Gastroesophageal sphincter (tissue), 4 donors: Measurements from ENCODE around the gene NDUFS1. TPM values are rescaled to one million over a fixed set of nuclear protein-coding genes. Genes with fewer than 3 reads are reported as not detected.
A peak's percentile ranks its signal among the peaks of the same experiment; 100 is the strongest.
"Not testable (repeated sequence)": the region's sequence is repeated elsewhere in the genome, so short reads cannot be mapped to it uniquely, and the experiment has no call there.

ENCODE experiments used
- ATAC-seq: fragments of 150-250 bp; one replicate; pipeline ENCODE4 v1.9.1; 2016; ENCODE audit warnings: mild to moderate bottlenecking, moderate library complexity
- H3K27ac ChIP-seq, 4 donors: fragments of 200-600 bp; sonication (generic) in 3 of 4; 1 replicate in 3 of 4; 2 replicates in 1 of 4; pipeline ENCODE4 v1.5.1; 2016 to 2019
- H3K27me3 ChIP-seq: fragments of 200-600 bp; sonication (generic); one replicate; pipeline ENCODE4 v1.5.1; 2019
- H3K36me3 ChIP-seq, 2 donors: fragments of 200-600 bp; sonication (generic); one replicate each; pipeline ENCODE4 v1.5.1; 2019; ENCODE audit warnings: control low read depth in 1 of 2
- H3K4me1 ChIP-seq, 3 donors: fragments of 200-600 bp; sonication (generic); 1 replicate in 2 of 3; 2 replicates in 1 of 3; pipeline ENCODE4 v1.5.1; 2016 to 2019; ENCODE audit warnings: control low read depth in 2 of 3
- H3K4me3 ChIP-seq, 2 donors: fragments of 200-600 bp; sonication (generic); one replicate each; pipeline ENCODE4 v1.5.1; 2019; ENCODE audit warnings: mild to moderate bottlenecking in 1 of 2, moderate library complexity in 1 of 2
- H3K9me3 ChIP-seq, 3 donors: fragments of 200-600 bp; sonication (generic); one replicate each; pipeline ENCODE4 v1.5.1; 2017 to 2019; ENCODE audit warnings: control low read depth in 2 of 3
- CTCF ChIP-seq, 4 experiments: fragments of 200-600 bp in 2 of 4; fragments of 450-650 bp in 2 of 4; sonication (generic) in 1 of 4; IDR thresholded peaks; one replicate each; pipeline ENCODE4 v1.5.1; 2017 to 2019; ENCODE audit warnings: antibody characterized with exemption in 4 of 4, mild to moderate bottlenecking in 2 of 4, moderate library complexity in 2 of 4
- EP300 ChIP-seq: sonication (generic); formaldehyde crosslinking; IDR thresholded peaks from one replicate; pipeline ENCODE4 v1.6.1; 2017; ENCODE audit warnings: antibody characterized with exemption, mild to moderate bottlenecking
- POLR2A ChIP-seq, 2 donors: fragments of 450-650 bp; IDR thresholded peaks; one replicate each; pipeline ENCODE4 v1.6.1; 2017; ENCODE audit warnings: antibody characterized with exemption in 2 of 2, mild to moderate bottlenecking in 2 of 2, moderate library complexity in 1 of 2
- POLR2AphosphoS5 ChIP-seq: sonication (generic); formaldehyde crosslinking; IDR thresholded peaks from one replicate; pipeline ENCODE4 v1.6.1; 2017; ENCODE audit warnings: antibody characterized with exemption
- WGBS, 2 donors: methylation state at CpG; one replicate each; pipeline ENCODE4 v1.1.5; 2018; ENCODE audit warnings: low coverage in 1 of 2; 5-methylcytosine and 5-hydroxymethylcytosine counted together
- total RNA-seq, 4 donors: library from RNA; depleted of rRNA; stranded (reverse); fragments of >200 nt; gene quantifications; one replicate each; pipeline ENCODE4 v1.1.0, GENCODE V29; 2016

NDUFS1 gene
- total RNA-seq, 4 donors from 2014 or later, result 101 to 165 (median 123) TPM

DNA sequence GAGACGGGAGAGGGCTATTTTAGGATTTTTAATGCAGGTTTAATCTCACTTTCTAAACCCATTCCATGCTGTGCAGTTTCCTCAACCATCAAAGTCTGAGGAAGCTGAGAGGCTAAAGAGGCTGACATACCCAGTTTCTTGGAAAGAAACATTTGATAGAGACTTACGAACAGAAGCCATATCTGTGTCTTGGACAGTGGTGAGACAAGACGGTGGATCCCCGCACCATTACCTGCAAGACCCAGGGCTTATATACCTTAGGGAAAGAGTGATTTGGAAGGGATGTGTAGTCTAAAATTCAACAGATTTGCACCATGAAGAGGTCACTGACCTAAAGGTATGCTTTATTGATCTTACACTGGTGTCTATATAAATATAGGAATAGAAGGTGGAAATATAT is 13.9 kb upstream of the NDUFS1 start:
- H3K4me3 ChIP-seq, result no peak overlapping the region
- H3K9me3 ChIP-seq, result no peaks in the 10 kb centered on the region
- no peaks in the 10 kb centered on the region for H3K4me1 ChIP-seq
- ATAC-seq, result no peak
- no peaks in the 10 kb centered on the region for H3K27me3 ChIP-seq
- WGBS, 2 donors, result 70 to 90% methylated on average over 3 to 4 of the region's 4 CpGs
- TF ChIP-seq POLR2AphosphoS5, result no peak
- TF ChIP-seq POLR2A (IDR thresholded peaks at IDR 0.05), result no peak
- TF ChIP-seq CTCF (IDR thresholded peaks at IDR 0.05), result no peak
- no peak for TF ChIP-seq EP300
- H3K36me3 ChIP-seq, result peaks cover 0 to 5% of the 10 kb centered on the region in 2 donors
- no peak overlapping the region for H3K27ac ChIP-seq

- H3K36me3 ChIP-seq, result peaks cover 0 to 11% of the 10 kb centered on the region in 2 donors
- H3K9me3 ChIP-seq, H3K4me3 ChIP-seq, H3K4me1 ChIP-seq, H3K27me3 ChIP-seq, H3K27ac ChIP-seq, ATAC-seq: not testable (repeated sequence)
- no CpG with 5 or more reads among the region's 52 CpGs for whole genome bisulfite sequencing, 2 donors
Measured at GRCh38 chr2:206171624-206172397, 12.6 kb upstream of the NDUFS1 start.

DNA sequence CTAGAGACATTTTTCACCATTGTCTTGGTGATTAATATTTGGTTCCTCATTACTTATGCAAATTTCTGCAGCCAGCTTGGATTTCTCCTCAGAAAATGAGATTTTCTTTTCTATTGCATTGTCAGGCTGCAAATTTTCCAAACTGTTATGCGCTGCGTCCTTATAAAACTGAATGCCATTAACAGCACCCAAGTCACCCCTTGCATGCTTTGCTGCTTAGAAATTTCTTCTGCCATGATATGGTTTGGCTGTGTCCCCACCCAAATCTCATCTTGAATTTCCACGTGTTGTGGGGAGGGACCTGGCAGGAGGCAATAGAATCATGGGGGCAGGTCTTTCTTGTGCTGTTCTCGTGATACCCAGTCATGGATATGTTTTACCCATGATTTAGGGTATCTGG is 9.0 kb upstream of the NDUFS1 start:
- 97 to 100% methylated on average over 1 to 4 of the region's 4 CpGs for WGBS, 2 donors
- not testable (repeated sequence) for ATAC-seq

DNA sequence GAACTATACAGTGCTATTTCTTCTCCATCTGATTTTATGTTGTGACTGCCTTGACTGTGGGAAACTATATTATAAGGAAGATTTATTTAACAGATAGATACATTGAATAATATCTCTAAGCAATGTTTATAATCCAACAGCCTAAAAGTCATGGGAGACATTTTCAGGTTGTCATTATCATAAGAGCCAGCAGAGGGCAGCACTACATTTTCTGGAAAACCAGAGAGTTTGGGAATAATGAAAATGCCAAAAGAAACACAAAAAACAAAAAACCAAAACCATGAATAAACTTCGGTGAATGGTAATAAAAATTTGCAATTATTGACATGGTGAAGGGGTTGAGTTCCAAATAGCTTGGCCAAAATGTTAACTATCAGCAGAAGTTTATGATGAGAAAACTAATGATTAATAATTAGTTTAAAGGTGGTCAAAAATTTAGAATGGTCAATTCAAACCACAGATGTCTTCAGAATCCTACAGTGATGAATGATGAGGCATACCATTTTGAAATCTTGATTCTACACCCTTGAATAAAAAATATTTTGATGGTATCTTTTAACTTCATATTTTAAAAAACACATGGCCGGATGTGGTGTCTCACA is 5.1 kb upstream of the NDUFS1 start:
- no peak overlapping the region for H3K4me3 ChIP-seq
- H3K27ac ChIP-seq, result no peak overlapping the region
- peaks cover 2 to 21% (median 9%) of the 10 kb centered on the region in 3 donors for H3K4me1 ChIP-seq
- H3K9me3 ChIP-seq, result no peaks in the 10 kb centered on the region
- WGBS, 2 donors, result 17 to 57% methylated on average over 1 to 2 of the region's 2 CpGs
- no peak for ATAC-seq
- no peaks in the 10 kb centered on the region for H3K27me3 ChIP-seq
- TF ChIP-seq CTCF (IDR thresholded peaks at IDR 0.05) (peak; percentile 71 to 75 (median 74)), POLR2AphosphoS5 (no peak)
- peaks cover 0 to 47% of the 10 kb centered on the region in 2 donors for H3K36me3 ChIP-seq

More for the DNA sequence above, 9.0 kb upstream of the NDUFS1 start:
- not testable (repeated sequence) for H3K27ac ChIP-seq, H3K4me1 ChIP-seq, H3K27me3 ChIP-seq, H3K4me3 ChIP-seq, H3K9me3 ChIP-seq
- H3K36me3 ChIP-seq, result peaks cover 0 to 21% of the 10 kb centered on the region in 2 donors

- no peak for ATAC-seq
- Histone ChIP-seq H3K36me3 (peaks cover 0 to 44% of the 10 kb centered on the region in 2 donors), H3K9me3 (no peaks in the 10 kb centered on the region), H3K27ac (no peak overlapping the region), H3K27me3 (no peaks in the 10 kb centered on the region), H3K4me1 (peaks cover 2 to 22% (median 9%) of the 10 kb centered on the region in 3 donors), H3K4me3 (no peak overlapping the region)
- TF ChIP-seq POLR2A (IDR thresholded peaks at IDR 0.05), result no peak
- no peak for TF ChIP-seq POLR2AphosphoS5
- no peak for TF ChIP-seq EP300
- 57 to 76% methylated on average over 2 to 3 of the region's 3 CpGs for WGBS, 2 donors
Measured at GRCh38 chr2:206163251-206163880, 4.1 kb upstream of the NDUFS1 start.

DNA sequence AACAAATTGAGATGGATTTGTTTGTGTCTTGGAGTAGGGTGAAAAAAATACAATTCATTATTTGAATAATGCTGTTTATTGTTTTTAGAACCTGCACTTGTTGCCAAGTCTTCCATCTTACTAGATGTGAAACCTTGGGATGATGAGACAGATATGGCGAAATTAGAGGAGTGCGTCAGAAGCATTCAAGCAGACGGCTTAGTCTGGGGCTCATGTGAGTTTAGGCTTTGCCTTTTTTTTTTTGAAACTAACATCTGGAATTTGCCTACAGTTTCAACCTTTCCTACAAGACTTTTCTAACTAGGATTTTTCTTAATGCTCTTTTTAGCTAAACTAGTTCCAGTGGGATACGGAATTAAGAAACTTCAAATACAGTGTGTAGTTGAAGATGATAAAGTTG is 3.2 kb upstream of the NDUFS1 start:
- Histone ChIP-seq H3K36me3 (peaks cover 0 to 36% of the 10 kb centered on the region in 2 donors), H3K4me1 (peaks cover 2 to 31% (median 13%) of the 10 kb centered on the region in 3 donors)
- not testable (repeated sequence) for H3K9me3 ChIP-seq, H3K27me3 ChIP-seq, H3K4me3 ChIP-seq, H3K27ac ChIP-seq, ATAC-seq
- WGBS, 2 donors, result 70 to 78% methylated on average over 3 of the region's 4 CpGs

- Histone ChIP-seq H3K9me3 (no peaks in the 10 kb centered on the region), H3K36me3 (peaks cover 0 to 36% of the 10 kb centered on the region in 2 donors), H3K4me1 (peaks cover 2 to 45% (median 18%) of the 10 kb centered on the region in 3 donors), H3K27ac (peak overlapping the region in 3 of 4 donors; percentile 85 to 93 (median 89)), H3K4me3 (peak overlapping the region in 1 of 2 donors; percentile 79), H3K27me3 (no peaks in the 10 kb centered on the region)
- no peak for TF ChIP-seq POLR2AphosphoS5
- no peak for TF ChIP-seq POLR2A (IDR thresholded peaks at IDR 0.05)
- no peak for TF ChIP-seq CTCF (IDR thresholded peaks at IDR 0.05)
- TF ChIP-seq EP300, result no peak
- no peak for ATAC-seq
- WGBS, 2 donors, result 47 to 64% methylated on average over 1 to 2 of the region's 2 CpGs
Measured at GRCh38 chr2:206160807-206161179, 1.5 kb upstream of the NDUFS1 start.
